Measurements from ENCODE around the gene STX3. TPM values are rescaled to one million over a fixed set of nuclear protein-coding genes. Genes with fewer than 3 reads are reported as not detected.

Gene STX3
- total and polyA plus RNA-seq, 2 experiments from 2014 or later = 5.6 to 9.3 TPM

DNA sequence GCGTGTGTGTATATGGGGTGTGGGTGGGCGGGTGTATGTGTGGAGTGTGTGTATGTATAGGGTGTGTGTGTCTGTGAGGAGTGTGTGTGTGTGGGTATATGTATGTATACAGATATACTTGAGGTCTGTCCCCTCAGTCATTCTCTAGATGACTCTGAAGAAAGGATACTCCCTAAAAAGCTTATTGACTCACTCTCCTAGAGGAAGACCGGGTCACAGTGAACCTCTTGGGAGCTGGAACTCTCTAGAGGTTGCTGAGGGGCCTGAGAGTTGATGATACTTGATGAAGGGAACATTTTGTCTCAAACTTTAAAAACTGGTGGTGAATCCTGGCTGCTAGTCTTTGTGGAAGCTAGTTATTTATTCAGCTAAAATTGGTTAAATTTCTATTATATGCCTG, 15.1 kb downstream of the STX3 start:
- TF ChIP-seq EZH2 (IDR thresholded peaks at IDR 0.05; ENCODE audit: insufficient read depth, poor library complexity, severe bottlenecking) (no peak), EZH2phosphoT487 (IDR thresholded peaks at IDR 0.05; ENCODE audit: insufficient read depth, low read depth) (no peak)
- no peaks in the 10 kb centered on the region for H3F3A ChIP-seq (ENCODE audit: insufficient read depth)
- H3K4me2 ChIP-seq (ENCODE audit: unreplicated experiment) = no peak overlapping the region
- H3K36me3 ChIP-seq (ENCODE audit: low read depth) = no peaks in the 10 kb centered on the region
- no peak for DNase-seq
- no peaks in the 10 kb centered on the region for H3K27me3 ChIP-seq (replicated peaks; ENCODE audit: insufficient read depth)
- no peak overlapping the region for H3K9ac ChIP-seq
- no peaks in the 10 kb centered on the region for H3K9me2 ChIP-seq (ENCODE audit: insufficient read depth)
- in situ Hi-C loops (cut with MboI) = no loop called here
- 91 to 98% methylated on average over 3 of the region's 3 CpGs for WGBS, 2 experiments (ENCODE audit: low coverage in 1 of 2, low lambda C conversion rate in 2 of 2, missing lambda C conversion rate in 2 of 2)
- H3K4me3 ChIP-seq = no peak overlapping the region
- H3K4me1 ChIP-seq (ENCODE audit: insufficient read depth) = no peaks in the 10 kb centered on the region
- no peak overlapping the region for H3K27ac ChIP-seq
- H3K79me2 ChIP-seq (ENCODE audit: insufficient read depth) = peaks cover 48% of the 10 kb centered on the region
- no peaks in the 10 kb centered on the region for H4K20me1 ChIP-seq (ENCODE audit: insufficient read depth)
- no peak overlapping the region for H2AFZ ChIP-seq
- no peaks in the 10 kb centered on the region for H3K9me3 ChIP-seq (ENCODE audit: low read depth)

- H3K4me2 ChIP-seq (ENCODE audit: unreplicated experiment) = no peak overlapping the region
- no peak overlapping the region for H3K4me3 ChIP-seq
- in situ Hi-C loops (cut with MboI) = no loop called here
- no peak overlapping the region for H3K9ac ChIP-seq
- H3K27me3 ChIP-seq (replicated peaks; ENCODE audit: insufficient read depth) = no peaks in the 10 kb centered on the region
- peaks cover 43% of the 10 kb centered on the region for H3K79me2 ChIP-seq (ENCODE audit: insufficient read depth)
- H3K36me3 ChIP-seq (ENCODE audit: low read depth) = no peaks in the 10 kb centered on the region
- H3K27ac ChIP-seq = no peak overlapping the region
- TF ChIP-seq EZH2phosphoT487 (IDR thresholded peaks at IDR 0.05; ENCODE audit: insufficient read depth, low read depth) (no peak), EZH2 (IDR thresholded peaks at IDR 0.05; ENCODE audit: insufficient read depth, poor library complexity, severe bottlenecking) (no peak)
- no peak for DNase-seq
- WGBS, 2 experiments (ENCODE audit: low coverage in 1 of 2, low lambda C conversion rate in 2 of 2, missing lambda C conversion rate in 2 of 2) = 98% methylated on average over 8 of the region's 8 CpGs
- no peaks in the 10 kb centered on the region for H4K20me1 ChIP-seq (ENCODE audit: insufficient read depth)
- H3K9me2 ChIP-seq (ENCODE audit: insufficient read depth) = no peaks in the 10 kb centered on the region
- H3K4me1 ChIP-seq (ENCODE audit: insufficient read depth) = no peaks in the 10 kb centered on the region
- H2AFZ ChIP-seq = no peak overlapping the region
- H3K9me3 ChIP-seq (ENCODE audit: low read depth) = no peaks in the 10 kb centered on the region
- no peaks in the 10 kb centered on the region for H3F3A ChIP-seq (ENCODE audit: insufficient read depth)
These were observed 15.7 kb downstream of the STX3 start for GRCh38 chr11:59770869-59771268.

DNA sequence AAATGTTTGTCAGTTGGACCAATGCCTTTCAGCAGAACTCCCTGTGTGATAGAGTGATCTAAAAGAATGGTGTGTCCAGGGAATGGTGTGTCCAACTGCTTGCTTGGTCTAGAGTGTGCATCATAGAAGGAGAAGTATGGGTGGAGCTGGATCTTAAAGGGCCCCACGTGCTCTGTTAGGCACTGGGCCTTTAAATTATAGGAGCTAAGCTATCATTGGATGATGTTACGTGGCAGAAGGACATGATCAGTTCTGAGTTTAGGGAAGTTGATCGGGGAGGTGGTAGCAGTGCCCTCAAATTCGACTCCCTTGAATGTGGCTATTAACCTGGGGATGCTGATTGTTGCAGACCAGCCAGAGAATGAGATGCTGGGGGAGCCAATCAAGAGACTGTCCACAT, 16.4 kb downstream of the STX3 start:
- in situ Hi-C loops (cut with MboI) = no loop called here
- Histone ChIP-seq H2AFZ (no peak overlapping the region), H3K79me2 (ENCODE audit: insufficient read depth) (peaks cover 36% of the 10 kb centered on the region), H3K9me3 (ENCODE audit: low read depth) (no peaks in the 10 kb centered on the region), H3K9me2 (ENCODE audit: insufficient read depth) (no peaks in the 10 kb centered on the region), H3K9ac (no peak overlapping the region), H3K4me2 (ENCODE audit: unreplicated experiment) (no peak overlapping the region), H3K27me3 (replicated peaks; ENCODE audit: insufficient read depth) (no peaks in the 10 kb centered on the region), H4K20me1 (ENCODE audit: insufficient read depth) (no peaks in the 10 kb centered on the region), H3K4me3 (no peak overlapping the region), H3K36me3 (ENCODE audit: low read depth) (no peaks in the 10 kb centered on the region), H3F3A (ENCODE audit: insufficient read depth) (no peaks in the 10 kb centered on the region), H3K27ac (no peak overlapping the region), H3K4me1 (ENCODE audit: insufficient read depth) (peaks cover 5% of the 10 kb centered on the region; the same call in 1 of the 2 replicates)
- WGBS, 2 experiments (ENCODE audit: low coverage in 1 of 2, low lambda C conversion rate in 2 of 2, missing lambda C conversion rate in 2 of 2) = 79 to 92% methylated on average over 4 of the region's 4 CpGs
- no peak for TF ChIP-seq EZH2phosphoT487 (IDR thresholded peaks at IDR 0.05; ENCODE audit: insufficient read depth, low read depth)
- no peak for TF ChIP-seq EZH2 (IDR thresholded peaks at IDR 0.05; ENCODE audit: insufficient read depth, poor library complexity, severe bottlenecking)
- DNase-seq = no peak

DNA sequence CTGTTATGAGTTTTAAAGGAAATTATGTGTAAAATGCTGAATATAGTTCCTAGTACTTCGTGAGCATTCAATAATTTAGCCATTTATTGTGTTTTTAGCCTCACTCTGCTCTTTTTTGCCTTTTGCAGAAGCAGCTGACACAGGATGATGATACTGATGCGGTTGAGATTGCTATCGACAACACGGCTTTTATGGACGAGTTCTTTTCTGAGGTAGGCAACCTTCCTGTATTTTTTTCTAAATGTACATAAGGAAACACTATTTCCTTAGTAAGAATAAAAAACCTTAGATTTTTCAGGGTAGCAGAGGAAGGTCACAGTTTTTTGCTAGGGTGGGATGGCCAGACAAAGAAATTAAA, 17.9 kb downstream of the STX3 start:
- Histone ChIP-seq H3K4me3 (no peak overlapping the region), H3K36me3 (ENCODE audit: low read depth) (no peaks in the 10 kb centered on the region), H3K9ac (no peak overlapping the region), H3K27ac (no peak overlapping the region), H3K4me2 (ENCODE audit: unreplicated experiment) (no peak overlapping the region), H3K79me2 (ENCODE audit: insufficient read depth) (peaks cover 21% of the 10 kb centered on the region), H3K4me1 (ENCODE audit: insufficient read depth) (peaks cover 7% of the 10 kb centered on the region; the same call in 1 of the 2 replicates), H2AFZ (no peak overlapping the region), H3K9me2 (ENCODE audit: insufficient read depth) (no peaks in the 10 kb centered on the region), H4K20me1 (ENCODE audit: insufficient read depth) (no peaks in the 10 kb centered on the region), H3K27me3 (replicated peaks; ENCODE audit: insufficient read depth) (no peaks in the 10 kb centered on the region), H3F3A (ENCODE audit: insufficient read depth) (no peaks in the 10 kb centered on the region), H3K9me3 (ENCODE audit: low read depth) (no peaks in the 10 kb centered on the region)
- no peak for DNase-seq
- WGBS, 2 experiments (ENCODE audit: low coverage in 1 of 2, low lambda C conversion rate in 2 of 2, missing lambda C conversion rate in 2 of 2) = 93 to 94% methylated on average over 5 of the region's 5 CpGs
- TF ChIP-seq EZH2phosphoT487 (IDR thresholded peaks at IDR 0.05; ENCODE audit: insufficient read depth, low read depth) (no peak), EZH2 (IDR thresholded peaks at IDR 0.05; ENCODE audit: insufficient read depth, poor library complexity, severe bottlenecking) (no peak)
- in situ Hi-C loops (cut with MboI) = no loop called here

All from GM23248 (cell line).